ENCODE measurements around the gene CCDC66. TPM values are rescaled to one million over a fixed set of nuclear protein-coding genes. Genes with fewer than 3 reads are reported as not detected.

The CCDC66 gene
- total RNA-seq, 1 donor from 2014 or later, result 34.1 TPM

DNA sequence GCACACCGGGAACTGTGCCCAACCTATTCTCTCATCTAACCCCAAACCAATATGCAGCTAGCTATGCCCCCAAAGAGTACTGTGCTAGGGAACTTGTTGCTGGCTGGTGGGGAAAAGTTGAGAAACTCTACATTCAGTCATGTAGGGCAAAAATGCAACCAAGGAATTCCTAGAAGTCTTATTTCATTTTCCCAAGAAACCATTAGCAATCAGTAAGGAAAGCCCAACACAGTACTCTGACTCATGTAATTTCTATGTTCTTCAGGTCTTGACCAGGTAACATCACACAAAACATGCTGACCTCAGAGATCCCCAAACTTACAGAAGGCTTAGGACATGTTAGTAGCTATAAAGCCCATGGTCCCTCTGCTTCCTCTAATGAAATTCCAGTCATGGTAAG, 74.0 kb downstream of the CCDC66 start:
- Mint-ChIP-seq H3K27me3 (ENCODE audit: low read depth) (no peaks in the 10 kb centered on the region), H3K9me3 (no peaks in the 10 kb centered on the region), H3K36me3 (ENCODE audit: low read depth) (peaks cover 64% of the 10 kb centered on the region), H3K4me3 (ENCODE audit: low read depth) (no peak overlapping the region), H3K4me1 (ENCODE audit: low read depth) (no peaks in the 10 kb centered on the region), H3K27ac (no peak overlapping the region)
- no peak for DNase-seq (ENCODE audit: low spot score)
- intact Hi-C loops (cut with micrococcal nuclease), result no loop called here

- H3K4me3 Mint-ChIP-seq (ENCODE audit: low read depth), result no peak overlapping the region
- no peaks in the 10 kb centered on the region for H3K27me3 Mint-ChIP-seq (ENCODE audit: low read depth)
- no peak overlapping the region for H3K27ac Mint-ChIP-seq
- H3K9me3 Mint-ChIP-seq, result no peaks in the 10 kb centered on the region
- intact Hi-C loops (cut with micrococcal nuclease), result no loop called here
- no peak for DNase-seq (ENCODE audit: low spot score)
- H3K4me1 Mint-ChIP-seq (ENCODE audit: low read depth), result peaks cover 4% of the 10 kb centered on the region
- H3K36me3 Mint-ChIP-seq (ENCODE audit: low read depth), result peaks cover 61% of the 10 kb centered on the region
Observed at GRCh38 chr3:56633181-56633580, 76.2 kb downstream of the CCDC66 start.

DNA sequence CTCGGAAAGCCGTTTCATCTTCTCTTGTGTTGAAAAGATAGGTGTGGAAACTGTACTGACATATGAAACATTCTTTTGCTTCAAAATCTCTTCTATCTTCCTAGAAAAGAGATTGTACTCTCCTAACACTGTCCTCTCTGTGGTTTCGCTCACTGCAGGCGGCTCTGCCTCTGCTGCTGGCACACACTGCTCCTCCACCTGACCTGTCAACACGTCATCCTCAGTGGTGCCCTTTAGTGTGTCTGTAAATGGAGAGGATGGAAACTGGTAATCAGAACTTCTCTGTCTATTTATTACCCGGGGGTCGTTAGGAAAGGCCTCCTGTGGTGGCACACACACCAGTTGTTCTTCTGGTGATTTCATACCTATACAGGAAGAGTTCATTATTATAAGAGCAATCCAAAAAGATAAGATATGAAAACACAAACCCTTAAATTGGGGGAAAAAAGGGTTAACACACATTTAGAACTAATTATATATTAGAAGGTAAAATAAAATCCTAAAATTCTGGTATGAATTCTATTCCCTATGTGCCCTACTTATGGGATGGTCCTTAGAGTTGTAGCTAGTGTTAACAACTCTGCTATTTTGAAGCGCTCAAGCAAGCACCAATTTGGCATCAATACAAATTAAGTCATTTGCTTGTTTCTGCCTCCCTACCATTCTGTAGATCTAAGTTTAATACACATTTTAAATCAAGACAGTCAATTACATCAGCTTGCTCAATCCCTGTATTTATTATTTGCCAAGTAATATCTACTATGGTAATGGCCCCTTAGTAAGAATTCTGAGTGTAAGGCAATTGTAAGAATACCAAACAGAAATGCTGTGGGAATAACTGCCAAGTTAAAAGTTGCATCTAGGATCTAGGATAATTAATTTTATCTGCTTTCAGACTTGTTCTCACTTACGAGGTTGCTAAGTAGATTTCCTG, 76.9 kb downstream of the CCDC66 start:
- no peak for DNase-seq (ENCODE audit: low spot score)

DNA sequence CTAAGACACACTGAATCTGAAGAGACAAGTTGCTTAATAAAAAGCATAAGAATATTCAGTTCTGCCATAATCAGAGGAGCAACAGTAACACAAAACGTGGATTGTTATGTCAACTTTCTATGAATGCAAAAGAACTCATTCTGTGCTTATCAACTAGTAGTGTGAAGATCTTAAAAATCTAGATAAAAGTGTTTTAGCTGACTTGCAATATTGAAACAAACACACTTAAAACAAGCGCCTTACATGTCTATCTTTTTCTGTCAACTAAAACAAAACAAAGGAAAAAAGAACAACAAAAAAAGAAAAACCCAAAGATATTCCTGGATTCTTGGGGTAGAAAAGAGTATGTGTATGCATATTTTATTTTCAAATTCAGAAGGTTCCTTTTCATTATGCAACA, 88.4 kb downstream of the CCDC66 start:
- H3K27ac Mint-ChIP-seq, result no peak overlapping the region

More for the DNA sequence above, 76.9 kb downstream of the CCDC66 start:
- H3K36me3 Mint-ChIP-seq (ENCODE audit: low read depth), result peaks cover 62% of the 10 kb centered on the region
- intact Hi-C loops (cut with micrococcal nuclease), result no loop called here
- H3K4me3 Mint-ChIP-seq (ENCODE audit: low read depth), result no peak overlapping the region
- no peaks in the 10 kb centered on the region for H3K27me3 Mint-ChIP-seq (ENCODE audit: low read depth)
- no peaks in the 10 kb centered on the region for H3K9me3 Mint-ChIP-seq
- H3K4me1 Mint-ChIP-seq (ENCODE audit: low read depth), result peaks cover 4% of the 10 kb centered on the region
- H3K27ac Mint-ChIP-seq, result no peak overlapping the region

GRCh38 chr3:56654460-56654859, 97.5 kb downstream of the CCDC66 start:
- intact Hi-C loops (cut with micrococcal nuclease), result no loop called here
- Mint-ChIP-seq H3K27ac (no peak overlapping the region), H3K4me1 (ENCODE audit: low read depth) (peaks cover 15% of the 10 kb centered on the region), H3K4me3 (ENCODE audit: low read depth) (no peak overlapping the region), H3K36me3 (ENCODE audit: low read depth) (peaks cover 91% of the 10 kb centered on the region), H3K27me3 (ENCODE audit: low read depth) (no peaks in the 10 kb centered on the region), H3K9me3 (peaks cover 4% of the 10 kb centered on the region)
- no peak for DNase-seq (ENCODE audit: low spot score)

More for the DNA sequence above, 88.4 kb downstream of the CCDC66 start:
- no peak overlapping the region for H3K4me3 Mint-ChIP-seq (ENCODE audit: low read depth)
- peaks cover 74% of the 10 kb centered on the region for H3K36me3 Mint-ChIP-seq (ENCODE audit: low read depth)
- no peaks in the 10 kb centered on the region for H3K27me3 Mint-ChIP-seq (ENCODE audit: low read depth)
- H3K9me3 Mint-ChIP-seq, result no peaks in the 10 kb centered on the region
- no peak for DNase-seq (ENCODE audit: low spot score)
- intact Hi-C loops (cut with micrococcal nuclease), result no loop called here
- peaks cover 19% of the 10 kb centered on the region for H3K4me1 Mint-ChIP-seq (ENCODE audit: low read depth)

DNA sequence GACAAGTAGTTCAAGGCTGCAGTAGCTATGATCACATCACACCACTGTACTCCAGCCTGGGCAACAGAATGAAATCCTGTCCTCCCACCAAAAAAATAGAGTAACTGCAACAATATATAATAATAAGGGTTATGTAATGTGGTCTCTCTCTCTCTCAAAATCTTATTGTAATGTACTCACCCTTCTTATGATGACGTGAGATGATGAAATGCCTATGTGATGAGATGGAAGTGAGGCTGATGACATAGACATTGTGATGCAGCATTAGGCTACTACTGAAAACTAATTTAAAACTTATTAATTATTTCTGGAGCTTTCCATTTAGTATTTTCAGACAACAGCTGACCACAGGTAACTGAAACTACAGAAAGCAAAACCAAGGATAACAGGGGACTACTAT, 98.7 kb downstream of the CCDC66 start:
- Mint-ChIP-seq H3K4me1 (ENCODE audit: low read depth) (peaks cover 18% of the 10 kb centered on the region), H3K27me3 (ENCODE audit: low read depth) (no peaks in the 10 kb centered on the region), H3K4me3 (ENCODE audit: low read depth) (no peak overlapping the region), H3K9me3 (peaks cover 4% of the 10 kb centered on the region), H3K27ac (no peak overlapping the region), H3K36me3 (ENCODE audit: low read depth) (peaks cover 90% of the 10 kb centered on the region)
- intact Hi-C loops (cut with micrococcal nuclease), result no loop called here
- no peak for DNase-seq (ENCODE audit: low spot score)

- H3K27ac Mint-ChIP-seq, result no peak overlapping the region
- intact Hi-C loops (cut with micrococcal nuclease), result no loop called here
- H3K9me3 Mint-ChIP-seq, result no peaks in the 10 kb centered on the region
- no peak overlapping the region for H3K4me3 Mint-ChIP-seq (ENCODE audit: low read depth)
- H3K4me1 Mint-ChIP-seq (ENCODE audit: low read depth), result peaks cover 15% of the 10 kb centered on the region
- DNase-seq (ENCODE audit: low spot score), result no peak
- peaks cover 76% of the 10 kb centered on the region for H3K36me3 Mint-ChIP-seq (ENCODE audit: low read depth)
- H3K27me3 Mint-ChIP-seq (ENCODE audit: low read depth), result no peaks in the 10 kb centered on the region
Observed at GRCh38 chr3:56664823-56665222, 107.8 kb downstream of the CCDC66 start.

GRCh38 chr3:56667973-56668579, 111.1 kb downstream of the CCDC66 start:
- peaks cover 4% of the 10 kb centered on the region for H3K9me3 Mint-ChIP-seq
- intact Hi-C loops (cut with micrococcal nuclease), result no loop called here
- H3K27me3 Mint-ChIP-seq (ENCODE audit: low read depth), result no peaks in the 10 kb centered on the region
- no peak overlapping the region for H3K4me3 Mint-ChIP-seq (ENCODE audit: low read depth)
- peaks cover 16% of the 10 kb centered on the region for H3K4me1 Mint-ChIP-seq (ENCODE audit: low read depth)
- H3K27ac Mint-ChIP-seq, result no peak overlapping the region
- DNase-seq (ENCODE audit: low spot score), result no peak
- H3K36me3 Mint-ChIP-seq (ENCODE audit: low read depth), result peaks cover 81% of the 10 kb centered on the region

Other genes with a start within 250 kb of the CCDC66 start
- 0.09 and 0.32 TPM in 2 replicates for gene ERC2, start 88.7 kb upstream of the CCDC66 start, total RNA-seq
- 74.9 and 79.8 TPM in 2 replicates for gene TASOR, start 126.1 kb downstream of the CCDC66 start, total RNA-seq
- 38.3 and 38.6 TPM in 2 replicates for gene ARHGEF3, start 244.8 kb downstream of the CCDC66 start, total RNA-seq

Data from activated T-helper 2 cell treated with anti-CD3 and anti-CD28 coated beads, Interferon-gamma antibody, Interleukin-2, Interleukin-4, amounts not matched to agents 10 μg/mL and 5 μg/mL and 100 μg/mL, durations not matched to agents 14 hours and 24 hours and 36 hours (primary cell).